Testis (tissue), 3 donors: ENCODE data around the gene PIK3CD. TPM values are rescaled to one million over a fixed set of nuclear protein-coding genes. Genes with fewer than 3 reads are reported as not detected.

Source experiments
- DNase-seq: peaks from one replicate; pipeline ENCODE4 v3.0.0-alpha.2; 2019
- H3K27ac ChIP-seq, 2 donors: fragments of 200-600 bp; sonication (generic); one replicate each; pipeline ENCODE4 v1.5.1; 2019
- H3K27me3 ChIP-seq: fragments of 200-600 bp; sonication (generic); one replicate; pipeline ENCODE4 v1.5.1; 2019
- H3K36me3 ChIP-seq: fragments of 200-600 bp; sonication (generic); one replicate; pipeline ENCODE4 v1.5.1; 2017; ENCODE audit warnings: low read depth; ENCODE audit errors: missing control alignments
- H3K4me1 ChIP-seq: fragments of 200-600 bp; sonication (generic); one replicate; pipeline ENCODE4 v1.5.1; 2019
- H3K4me3 ChIP-seq, 2 donors: fragments of 200-600 bp; sonication (generic); one replicate each; pipeline ENCODE4 v1.5.1; 2017 to 2019
- H3K9me3 ChIP-seq: fragments of 200-600 bp; sonication (generic); one replicate; pipeline ENCODE4 v1.5.1; 2017
- POLR2A ChIP-seq: fragments of 450-650 bp; IDR thresholded peaks from one replicate; pipeline ENCODE4 v1.6.1; 2017; ENCODE audit warnings: antibody characterized with exemption, mild to moderate bottlenecking, moderate library complexity
- WGBS, 2 donors: methylation state at CpG; one replicate each; pipeline ENCODE4 v1.1.5; 2018; 5-methylcytosine and 5-hydroxymethylcytosine counted together
- intact Hi-C: fragments of 100-400 bp; cut with DNase I; formaldehyde crosslinking; loops from one replicate; pipeline ENCODE4 v1.15.1; 2023; ENCODE audit warnings: low total_unique reads
- polyA plus RNA-seq: library from polyadenylated mRNA; stranded (reverse); fragments of 350-450 nt; fragmentation: Illumina TruSeq; extraction: RNeasy Lipid Tissue Mini Kit (QIAGEN cat#74804); gene quantifications from one replicate; pipeline ENCODE4 v1.2.3, GENCODE V29; 2014; ENCODE audit warnings: low read depth, low replicate concordance; ENCODE audit not compliant: insufficient read depth
- total RNA-seq, 2 donors: library from RNA; depleted of rRNA; stranded (reverse); fragments of >200 nt; gene quantifications; one replicate each; pipeline ENCODE4 v1.2.3, GENCODE V29; 2016
- TF ChIP-seq, protein P1 (sequence below), 3 experiments: fragments of 450-650 bp in 2 of 3; fragments of 200-600 bp in 1 of 3; sonication (generic) in 1 of 3; IDR thresholded peaks; one replicate each; pipeline ENCODE4 v1.5.1; 2016 to 2019; ENCODE audit warnings: antibody characterized with exemption in 3 of 3, mild to moderate bottlenecking in 2 of 3, moderate library complexity in 1 of 3

PIK3CD gene
- total and polyA plus RNA-seq, 3 donors from 2014 or later, result 11.7 to 17.2 (median 12.4) TPM

DNA sequence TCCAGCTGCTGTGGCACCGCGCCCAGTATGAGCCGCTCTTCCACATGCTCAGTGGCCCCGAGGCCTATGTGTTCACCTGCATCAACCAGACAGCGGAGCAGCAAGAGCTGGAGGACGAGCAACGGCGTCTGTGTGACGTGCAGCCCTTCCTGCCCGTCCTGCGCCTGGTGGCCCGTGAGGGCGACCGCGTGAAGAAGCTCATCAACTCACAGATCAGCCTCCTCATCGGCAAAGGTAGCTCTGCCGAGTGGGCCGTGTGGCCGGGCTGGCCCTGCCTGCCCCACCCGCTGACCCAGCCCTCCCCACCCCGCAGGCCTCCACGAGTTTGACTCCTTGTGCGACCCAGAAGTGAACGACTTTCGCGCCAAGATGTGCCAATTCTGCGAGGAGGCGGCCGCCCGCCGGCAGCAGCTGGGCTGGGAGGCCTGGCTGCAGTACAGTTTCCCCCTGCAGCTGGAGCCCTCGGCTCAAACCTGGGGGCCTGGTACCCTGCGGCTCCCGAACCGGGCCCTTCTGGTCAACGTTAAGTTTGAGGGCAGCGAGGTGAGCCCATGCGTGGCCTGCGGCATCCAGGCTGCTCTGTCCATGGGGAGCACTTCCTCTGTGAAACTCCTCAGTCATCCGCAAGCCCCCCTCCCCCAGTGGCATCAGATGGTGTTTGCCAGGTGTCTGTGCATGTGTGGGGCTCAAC, 64.2 kb downstream of the PIK3CD start:
- no peak overlapping the region for H3K27ac ChIP-seq
- DNase-seq, result no peak
- intact Hi-C loops, result no loop called here
- no peak for TF ChIP-seq POLR2A
- TF ChIP-seq, protein P1, sequence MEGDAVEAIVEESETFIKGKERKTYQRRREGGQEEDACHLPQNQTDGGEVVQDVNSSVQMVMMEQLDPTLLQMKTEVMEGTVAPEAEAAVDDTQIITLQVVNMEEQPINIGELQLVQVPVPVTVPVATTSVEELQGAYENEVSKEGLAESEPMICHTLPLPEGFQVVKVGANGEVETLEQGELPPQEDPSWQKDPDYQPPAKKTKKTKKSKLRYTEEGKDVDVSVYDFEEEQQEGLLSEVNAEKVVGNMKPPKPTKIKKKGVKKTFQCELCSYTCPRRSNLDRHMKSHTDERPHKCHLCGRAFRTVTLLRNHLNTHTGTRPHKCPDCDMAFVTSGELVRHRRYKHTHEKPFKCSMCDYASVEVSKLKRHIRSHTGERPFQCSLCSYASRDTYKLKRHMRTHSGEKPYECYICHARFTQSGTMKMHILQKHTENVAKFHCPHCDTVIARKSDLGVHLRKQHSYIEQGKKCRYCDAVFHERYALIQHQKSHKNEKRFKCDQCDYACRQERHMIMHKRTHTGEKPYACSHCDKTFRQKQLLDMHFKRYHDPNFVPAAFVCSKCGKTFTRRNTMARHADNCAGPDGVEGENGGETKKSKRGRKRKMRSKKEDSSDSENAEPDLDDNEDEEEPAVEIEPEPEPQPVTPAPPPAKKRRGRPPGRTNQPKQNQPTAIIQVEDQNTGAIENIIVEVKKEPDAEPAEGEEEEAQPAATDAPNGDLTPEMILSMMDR (IDR thresholded peaks at IDR 0.05), result no peak
- no peak overlapping the region for H3K4me3 ChIP-seq
- WGBS, 2 donors, result 94 to 95% methylated on average over 18 to 39 of the region's 40 CpGs
- H3K36me3 ChIP-seq, result no peaks in the 10 kb centered on the region
- no peaks in the 10 kb centered on the region for H3K9me3 ChIP-seq
- peaks cover 3% of the 10 kb centered on the region for H3K4me1 ChIP-seq
- no peaks in the 10 kb centered on the region for H3K27me3 ChIP-seq

DNA sequence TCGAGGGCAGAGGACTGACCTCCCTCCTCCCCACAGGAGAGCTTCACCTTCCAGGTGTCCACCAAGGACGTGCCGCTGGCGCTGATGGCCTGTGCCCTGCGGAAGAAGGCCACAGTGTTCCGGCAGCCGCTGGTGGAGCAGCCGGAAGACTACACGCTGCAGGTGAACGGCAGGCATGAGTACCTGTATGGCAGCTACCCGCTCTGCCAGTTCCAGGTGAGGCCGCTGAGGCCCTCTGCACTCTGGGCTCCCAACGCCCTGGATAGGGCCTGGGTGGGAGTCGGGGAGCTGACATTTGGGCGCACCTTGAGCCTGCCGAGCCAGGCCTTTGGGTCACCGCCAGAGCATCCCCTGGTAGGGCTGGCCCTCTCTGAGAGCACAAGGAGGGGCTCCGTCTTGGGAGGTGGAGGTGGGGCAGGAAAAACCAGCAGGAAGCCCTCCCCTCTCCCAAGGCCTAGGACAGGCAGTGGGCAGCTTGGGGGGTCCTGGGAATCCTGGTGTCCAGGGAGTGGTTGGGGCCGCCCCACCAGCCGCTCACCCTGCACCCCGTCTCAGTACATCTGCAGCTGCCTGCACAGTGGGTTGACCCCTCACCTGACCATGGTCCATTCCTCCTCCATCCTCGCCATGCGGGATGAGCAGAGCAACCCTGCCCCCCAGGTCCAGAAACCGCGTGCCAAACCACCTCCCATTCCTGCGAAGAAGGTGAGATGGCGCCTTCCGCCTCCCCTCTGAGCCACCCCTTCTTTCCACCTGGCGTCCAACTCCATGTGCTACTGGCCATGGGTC, 65.1 kb downstream of the PIK3CD start:
- TF ChIP-seq, protein P1 (IDR thresholded peaks at IDR 0.05), result no peak
- no peak for TF ChIP-seq POLR2A
- WGBS, 2 donors, result 89 to 97% methylated on average over 12 to 27 of the region's 29 CpGs
- Histone ChIP-seq H3K4me1 (peaks cover 3% of the 10 kb centered on the region), H3K4me3 (no peak overlapping the region), H3K9me3 (no peaks in the 10 kb centered on the region), H3K27ac (no peak overlapping the region), H3K27me3 (no peaks in the 10 kb centered on the region), H3K36me3 (no peaks in the 10 kb centered on the region)
- intact Hi-C loops, result no loop called here
- no peak for DNase-seq

DNA sequence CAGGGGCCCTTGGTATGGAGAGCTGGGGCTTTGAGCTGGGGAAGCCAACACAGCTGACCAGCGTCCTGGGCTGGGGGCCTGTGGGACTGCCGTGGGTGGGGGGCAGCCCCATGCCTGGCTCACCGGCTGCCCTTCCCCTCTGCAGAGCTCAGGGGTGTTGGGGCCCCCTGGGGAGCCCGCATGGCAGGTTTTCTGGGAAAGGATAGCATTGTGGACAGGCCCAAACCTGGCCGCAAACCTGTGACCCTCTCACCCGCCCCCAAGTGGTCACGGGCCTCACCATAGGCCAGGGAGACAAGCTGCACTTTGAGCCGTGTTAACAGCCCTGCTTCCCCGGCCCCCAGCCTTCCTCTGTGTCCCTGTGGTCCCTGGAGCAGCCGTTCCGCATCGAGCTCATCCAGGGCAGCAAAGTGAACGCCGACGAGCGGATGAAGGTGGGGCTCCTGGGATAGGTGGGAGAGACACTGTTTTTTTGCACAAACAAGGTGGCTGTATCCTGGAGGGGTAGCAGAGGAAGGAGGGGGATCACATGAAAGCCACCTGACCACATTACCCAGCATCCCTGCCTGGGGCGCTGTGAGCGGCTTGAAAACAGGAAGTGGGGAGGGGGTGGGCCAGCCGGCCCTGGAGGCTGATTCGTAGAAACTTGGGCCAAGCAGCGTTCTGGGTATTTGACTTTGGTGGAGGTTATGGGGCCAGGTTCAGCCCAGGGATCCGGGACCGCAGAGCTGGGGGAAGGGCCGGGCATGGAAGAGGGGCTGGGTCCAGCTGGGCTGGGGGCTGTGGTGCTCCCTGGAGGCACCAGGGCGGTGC, 65.9 kb downstream of the PIK3CD start:
- Histone ChIP-seq H3K9me3 (no peaks in the 10 kb centered on the region), H3K4me1 (peaks cover 3% of the 10 kb centered on the region), H3K27ac (no peak overlapping the region), H3K27me3 (no peaks in the 10 kb centered on the region), H3K4me3 (no peak overlapping the region), H3K36me3 (no peaks in the 10 kb centered on the region)
- DNase-seq, result peak; percentile 69
- no peak for TF ChIP-seq POLR2A
- TF ChIP-seq, protein P1 (IDR thresholded peaks at IDR 0.05), result no peak
- WGBS, 2 donors, result 60% methylated on average over 9 to 24 of the region's 25 CpGs
- intact Hi-C loops, result no loop called here

DNA sequence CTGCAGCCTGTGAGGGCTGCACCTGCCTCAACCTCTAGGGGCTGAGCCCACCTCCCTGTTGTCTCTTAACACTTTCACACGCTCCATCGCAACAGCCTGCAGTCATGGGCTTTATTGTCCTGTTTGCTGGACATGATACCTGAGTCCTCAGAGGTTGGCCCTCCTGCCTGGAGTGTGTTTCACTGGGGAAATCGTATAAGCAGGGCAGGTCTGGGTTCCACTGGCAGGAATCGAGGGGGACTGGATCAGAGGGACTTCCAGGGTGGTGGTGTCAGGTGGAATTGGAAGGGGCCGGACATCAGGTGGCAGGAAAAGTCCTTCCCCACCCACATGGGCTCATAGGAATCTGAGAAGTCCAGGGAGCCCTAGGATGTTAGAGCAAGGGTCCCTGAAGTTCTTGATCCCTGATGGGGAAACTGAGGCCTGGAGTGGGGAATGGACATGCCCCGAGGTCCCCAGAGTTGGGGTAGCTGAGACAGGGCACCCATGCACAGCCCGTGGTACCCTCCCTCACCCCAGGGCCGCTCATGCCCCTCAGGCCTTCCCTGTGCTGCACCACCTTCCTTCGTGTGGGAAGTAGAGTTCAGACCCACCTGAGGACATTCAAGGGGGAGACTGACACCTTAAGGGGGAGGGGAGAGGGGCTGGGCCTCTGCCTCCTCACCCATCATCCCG, 66.6 kb downstream of the PIK3CD start:
- no peaks in the 10 kb centered on the region for H3K27me3 ChIP-seq
- 90 to 92% methylated on average over 3 to 10 of the region's 10 CpGs for WGBS, 2 donors
- intact Hi-C loops, result no loop called here

More for the DNA sequence above, 66.6 kb downstream of the PIK3CD start:
- Histone ChIP-seq H3K4me1 (peaks cover 3% of the 10 kb centered on the region), H3K27ac (no peak overlapping the region), H3K36me3 (no peaks in the 10 kb centered on the region), H3K4me3 (no peak overlapping the region), H3K9me3 (no peaks in the 10 kb centered on the region)
- DNase-seq, result no peak
- no peak for TF ChIP-seq POLR2A
- TF ChIP-seq, protein P1 (IDR thresholded peaks at IDR 0.05), result no peak
